Epidermal melanocyte (primary cell): ENCODE data around the gene SPTBN4.
"Not testable (repeated sequence)": the region's sequence is repeated elsewhere in the genome, so short reads cannot be mapped to it uniquely, and the experiment has no call there.

Experiments used
- DNase-seq: peaks from one replicate; pipeline ENCODE4 v3.0.0; 2011; ENCODE audit warnings: low spot score; ENCODE audit not compliant: insufficient read length

SPTBN4 gene

GRCh38 chr19:40502647-40503319, 36.0 kb downstream of the SPTBN4 start:
- no peak for DNase-seq

GRCh38 chr19:40503320-40503695, 36.5 kb downstream of the SPTBN4 start:
- DNase-seq = no peak

DNA sequence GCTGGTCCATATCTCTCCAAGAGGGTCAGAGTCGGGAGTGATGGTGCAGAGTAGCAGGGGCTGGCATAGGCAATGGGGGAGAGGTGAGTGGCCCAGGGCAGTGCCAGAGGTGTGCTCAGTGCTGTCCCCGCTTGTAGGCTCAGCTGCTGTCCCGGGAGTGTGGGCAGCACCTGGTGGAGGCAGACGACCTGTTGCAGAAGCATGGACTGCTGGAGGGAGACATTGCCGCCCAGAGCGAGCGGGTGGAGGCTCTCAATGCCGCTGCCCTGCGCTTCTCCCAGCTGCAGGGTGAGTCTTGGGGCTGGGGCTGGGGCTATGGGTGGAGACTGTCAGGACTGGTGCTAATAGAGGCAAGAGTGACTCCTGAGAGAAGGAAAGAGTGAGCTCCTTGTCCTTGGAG, 39.3 kb downstream of the SPTBN4 start:
- no peak for DNase-seq

GRCh38 chr19:40507892-40508291, 41.1 kb downstream of the SPTBN4 start:
- DNase-seq = no peak

DNA sequence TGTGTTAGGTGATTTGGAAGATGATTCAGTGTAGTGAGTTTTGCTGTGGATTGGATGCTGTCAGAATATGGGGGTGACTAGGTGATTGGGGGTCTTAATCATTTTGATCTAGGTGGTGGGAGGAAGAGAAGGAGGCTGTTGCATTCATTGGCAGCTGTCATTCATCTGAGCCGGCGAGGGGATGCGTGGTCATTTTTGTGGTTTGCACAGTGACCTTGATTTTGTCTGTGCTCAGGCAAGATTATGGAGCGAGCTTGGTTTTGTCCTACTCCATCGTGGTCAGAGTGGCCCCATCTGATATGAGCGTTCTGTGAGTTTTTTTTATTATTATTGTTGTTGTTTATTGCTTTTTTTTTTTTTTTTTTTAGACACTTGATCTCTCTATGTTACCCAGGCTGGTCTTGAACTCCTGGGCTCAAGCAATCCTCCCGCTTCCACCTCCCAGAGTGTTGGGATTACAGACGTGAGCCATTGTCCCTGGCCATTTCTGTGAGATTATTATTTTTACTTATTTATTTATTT, 42.0 kb downstream of the SPTBN4 start:
- no peak for DNase-seq

GRCh38 chr19:40510526-40511115, 43.8 kb downstream of the SPTBN4 start:
- no peak for DNase-seq

- no peak for DNase-seq
Measured at GRCh38 chr19:40511487-40511886, 44.7 kb downstream of the SPTBN4 start.

DNA sequence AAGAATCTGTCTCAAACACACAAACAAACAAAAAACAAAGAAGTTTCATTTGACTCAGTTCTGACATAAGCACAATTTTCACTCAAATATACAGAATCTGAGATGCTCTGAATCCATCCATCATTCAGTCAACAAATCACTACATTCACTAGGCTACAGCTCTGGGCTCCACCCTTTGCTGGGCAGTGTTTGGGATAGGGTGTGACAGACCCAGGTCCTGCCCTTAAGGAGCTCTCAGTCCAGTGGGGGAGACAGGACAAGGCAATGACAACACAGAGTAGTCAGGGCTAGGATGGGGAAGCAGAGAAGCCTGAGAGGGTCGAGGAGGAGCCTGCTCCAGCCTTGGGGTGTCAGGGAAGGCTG, 45.3 kb downstream of the SPTBN4 start:
- no peak for DNase-seq

GRCh38 chr19:40512473-40513344, 45.9 kb downstream of the SPTBN4 start:
- no peak for DNase-seq

DNA sequence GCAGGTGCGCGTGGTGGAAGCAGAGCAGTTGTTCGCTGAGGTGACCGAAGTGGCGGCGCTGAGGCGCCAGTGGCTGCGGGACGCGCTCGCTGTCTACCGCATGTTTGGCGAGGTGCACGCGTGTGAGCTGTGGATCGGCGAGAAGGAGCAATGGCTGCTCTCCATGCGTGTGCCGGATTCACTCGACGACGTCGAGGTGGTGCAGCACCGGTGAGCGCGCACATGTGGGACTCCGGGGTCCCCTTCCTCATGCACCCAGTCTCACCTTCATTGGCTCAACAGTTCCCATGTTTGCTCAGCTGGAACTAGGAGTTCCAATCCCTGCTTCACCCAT, 46.5 kb downstream of the SPTBN4 start:
- DNase-seq = no peak

DNA sequence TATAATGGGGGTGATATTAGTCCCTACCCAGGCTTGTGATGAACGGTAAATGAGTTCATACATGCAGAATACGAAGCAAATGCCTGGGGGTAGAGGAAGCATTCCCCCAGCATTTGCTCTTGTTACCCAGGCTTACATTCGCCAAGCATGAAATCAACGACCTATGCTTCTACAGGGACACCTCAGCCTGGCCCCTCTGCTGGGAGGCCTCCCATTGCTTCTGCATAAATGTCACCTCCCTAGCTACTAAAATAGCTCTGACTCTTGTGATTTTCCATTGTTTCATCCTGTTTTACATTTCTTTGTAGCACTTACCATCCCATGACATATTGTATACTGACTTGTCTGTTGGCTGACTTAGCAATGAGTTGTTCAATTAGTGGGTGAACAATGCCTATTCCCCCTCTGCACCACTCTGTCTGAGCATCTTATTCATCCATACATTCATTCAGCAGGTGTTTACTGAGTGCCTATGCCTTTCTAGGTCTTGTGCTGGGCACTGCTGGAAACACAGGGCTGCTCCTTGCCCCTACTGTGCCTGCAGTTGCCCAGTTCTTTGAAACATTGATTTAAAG, 47.0 kb downstream of the SPTBN4 start:
- no peak for DNase-seq

DNA sequence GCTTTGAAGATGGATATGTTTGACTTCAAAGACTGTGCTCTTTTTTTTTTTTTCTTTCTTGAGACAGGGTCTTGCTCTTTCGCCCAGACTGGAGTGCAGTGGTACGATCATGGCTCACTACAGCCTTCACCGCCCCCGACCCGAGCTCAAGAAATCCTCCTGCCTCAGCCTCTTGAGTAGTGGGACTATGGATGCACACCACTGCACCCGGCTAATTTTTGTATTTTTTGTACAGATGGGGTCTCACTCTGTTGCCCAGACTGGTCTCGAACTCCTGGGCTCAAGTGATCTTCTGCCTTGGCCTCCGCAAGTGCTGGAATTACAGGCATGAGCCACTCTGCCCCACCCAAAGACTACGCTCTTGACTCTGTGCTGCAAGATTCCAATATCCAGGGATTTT, 50.4 kb downstream of the SPTBN4 start:
- no peak for DNase-seq

DNA sequence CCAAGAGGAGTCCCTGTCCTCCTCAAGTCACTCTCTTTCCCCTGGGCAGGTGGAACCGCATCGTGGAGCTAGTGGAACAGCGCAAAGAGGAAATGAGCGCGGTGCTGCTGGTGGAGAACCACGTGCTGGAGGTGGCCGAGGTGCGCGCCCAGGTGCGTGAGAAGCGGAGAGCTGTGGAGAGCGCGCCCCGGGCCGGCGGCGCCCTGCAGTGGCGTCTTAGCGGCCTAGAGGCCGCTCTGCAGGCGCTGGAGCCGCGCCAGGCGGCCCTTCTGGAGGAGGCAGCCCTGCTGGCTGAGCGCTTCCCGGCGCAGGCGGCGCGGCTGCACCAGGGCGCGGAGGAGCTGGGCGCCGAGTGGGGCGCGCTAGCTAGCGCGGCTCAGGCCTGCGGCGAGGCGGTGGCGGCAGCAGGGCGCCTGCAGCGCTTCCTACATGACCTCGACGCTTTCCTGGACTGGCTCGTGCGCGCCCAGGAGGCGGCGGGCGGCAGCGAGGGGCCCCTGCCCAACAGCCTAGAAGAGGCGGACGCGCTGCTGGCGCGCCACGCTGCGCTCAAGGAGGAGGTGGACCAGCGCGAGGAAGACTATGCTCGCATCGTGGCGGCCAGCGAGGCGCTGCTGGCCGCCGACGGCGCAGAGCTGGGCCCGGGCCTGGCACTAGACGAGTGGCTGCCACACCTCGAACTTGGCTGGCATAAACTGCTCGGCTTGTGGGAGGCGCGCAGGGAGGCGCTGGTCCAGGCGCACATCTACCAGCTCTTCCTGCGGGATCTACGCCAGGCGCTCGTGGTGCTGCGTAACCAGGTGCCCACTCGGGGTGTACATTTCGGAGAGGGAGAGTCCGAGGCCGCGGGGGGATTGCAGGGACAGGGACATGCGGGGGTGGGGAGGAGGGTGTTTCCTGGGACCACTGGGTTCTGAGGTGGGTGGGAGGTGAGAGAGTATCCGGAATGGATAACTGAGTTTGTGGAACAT, 52.8 kb downstream of the SPTBN4 start:
- DNase-seq = no peak

GRCh38 chr19:40521276-40521675, 54.5 kb downstream of the SPTBN4 start:
- no peak for DNase-seq

DNA sequence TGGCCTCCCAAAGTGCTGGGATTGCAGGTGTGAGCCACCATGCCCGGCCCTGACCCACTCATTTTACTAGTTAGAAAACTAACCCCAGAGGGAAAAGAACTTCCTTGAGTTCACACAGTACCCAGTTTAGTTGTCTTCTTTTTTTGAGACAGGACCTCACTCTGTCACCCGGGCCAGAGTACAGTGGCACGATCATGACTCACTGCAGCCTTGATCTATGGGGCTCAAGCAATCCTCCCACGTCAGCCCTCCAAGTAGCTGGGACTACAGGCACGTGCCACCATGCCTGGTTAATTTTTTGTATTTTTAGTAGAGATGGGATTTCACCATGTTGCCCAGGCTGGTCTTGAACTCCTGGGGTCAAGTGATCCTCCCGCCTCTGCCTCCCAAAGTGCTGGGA, 55.1 kb downstream of the SPTBN4 start:
- not testable (repeated sequence) for DNase-seq

- peak; percentile 54 for DNase-seq
Measured at GRCh38 chr19:40523322-40524047, 56.7 kb downstream of the SPTBN4 start.

- no peak for DNase-seq
Measured at GRCh38 chr19:40524133-40524549, 57.3 kb downstream of the SPTBN4 start.

- no peak for DNase-seq
Measured at GRCh38 chr19:40524655-40525054, 57.9 kb downstream of the SPTBN4 start.

- no peak for DNase-seq
Measured at GRCh38 chr19:40525234-40526051, 58.6 kb downstream of the SPTBN4 start.
